Astrocyte (in vitro differentiated cells and primary cell): ENCODE measurements around the gene SAMD4A.
A peak's percentile ranks its signal among the peaks of the same experiment; 100 is the strongest.

ENCODE experiments used
- EZH2 ChIP-seq: IDR thresholded peaks from 2 replicates; pipeline ENCODE4 v1.6.1; 2012; ENCODE audit warnings: mild to moderate bottlenecking, low read length, inconsistent platforms; ENCODE audit not compliant: insufficient read depth
- TF ChIP-seq, protein P1 (sequence below): IDR thresholded peaks from 2 replicates; pipeline ENCODE4 v1.5.1; 2011; ENCODE audit warnings: low read depth, mild to moderate bottlenecking, inconsistent platforms, low read length, moderate library complexity; ENCODE audit not compliant: insufficient read depth

DNA sequence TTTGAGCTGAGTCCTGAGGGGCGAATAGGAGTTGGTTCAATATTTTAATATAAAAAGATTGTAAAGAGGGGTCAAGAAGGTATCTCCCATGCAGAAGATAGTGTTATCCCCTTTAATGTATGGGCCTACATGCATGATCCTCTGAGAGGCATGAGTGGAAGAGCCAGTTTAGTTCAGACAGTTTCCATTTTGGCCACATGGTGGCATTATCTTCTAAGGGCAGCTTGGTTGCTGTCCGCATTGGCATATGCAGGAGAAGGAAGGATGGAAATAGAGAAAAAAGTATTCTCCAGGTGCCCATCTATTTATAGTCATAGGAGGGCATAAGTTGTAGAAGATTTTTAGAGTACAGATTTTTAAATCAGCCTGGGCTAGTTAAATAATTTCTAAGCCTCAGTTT is 5.4 kb downstream of the SAMD4A start:
- TF ChIP-seq, protein P1, sequence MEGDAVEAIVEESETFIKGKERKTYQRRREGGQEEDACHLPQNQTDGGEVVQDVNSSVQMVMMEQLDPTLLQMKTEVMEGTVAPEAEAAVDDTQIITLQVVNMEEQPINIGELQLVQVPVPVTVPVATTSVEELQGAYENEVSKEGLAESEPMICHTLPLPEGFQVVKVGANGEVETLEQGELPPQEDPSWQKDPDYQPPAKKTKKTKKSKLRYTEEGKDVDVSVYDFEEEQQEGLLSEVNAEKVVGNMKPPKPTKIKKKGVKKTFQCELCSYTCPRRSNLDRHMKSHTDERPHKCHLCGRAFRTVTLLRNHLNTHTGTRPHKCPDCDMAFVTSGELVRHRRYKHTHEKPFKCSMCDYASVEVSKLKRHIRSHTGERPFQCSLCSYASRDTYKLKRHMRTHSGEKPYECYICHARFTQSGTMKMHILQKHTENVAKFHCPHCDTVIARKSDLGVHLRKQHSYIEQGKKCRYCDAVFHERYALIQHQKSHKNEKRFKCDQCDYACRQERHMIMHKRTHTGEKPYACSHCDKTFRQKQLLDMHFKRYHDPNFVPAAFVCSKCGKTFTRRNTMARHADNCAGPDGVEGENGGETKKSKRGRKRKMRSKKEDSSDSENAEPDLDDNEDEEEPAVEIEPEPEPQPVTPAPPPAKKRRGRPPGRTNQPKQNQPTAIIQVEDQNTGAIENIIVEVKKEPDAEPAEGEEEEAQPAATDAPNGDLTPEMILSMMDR, result peak; percentile 34
- TF ChIP-seq EZH2, result no peak
